ENCODE data around the gene FSTL4. TPM values are rescaled to one million over a fixed set of nuclear protein-coding genes. Genes with fewer than 3 reads are reported as not detected.

Gene FSTL4
- total RNA-seq, 4 donors from 2014 or later = 0.27 to 1.6 (median 0.35) TPM; not detected in 1

- Histone ChIP-seq H3K36me3 (no peaks in the 10 kb centered on the region), H3K9me3 (peaks cover 0 to 6% (median 3%) of the 10 kb centered on the region in 4 donors), H3K4me3 (no peak overlapping the region), H3K27me3 (no peaks in the 10 kb centered on the region), H3K4me1 (no peaks in the 10 kb centered on the region), H3K27ac (no peak overlapping the region)
- TF ChIP-seq CTCF (IDR thresholded peaks at IDR 0.05) (no peak), POLR2A (IDR thresholded peaks at IDR 0.05) (no peak)
- DNase-seq = no peak
Observed at GRCh38 chr5:133377736-133378135, 234.6 kb downstream of the FSTL4 start.

- peak in 1 of 3 donors; percentile 2 for DNase-seq
- H3K4me3 ChIP-seq = no peak overlapping the region
- H3K9me3 ChIP-seq = peaks cover 0 to 6% (median 3%) of the 10 kb centered on the region in 4 donors
- H3K36me3 ChIP-seq = no peaks in the 10 kb centered on the region
- H3K4me1 ChIP-seq = no peaks in the 10 kb centered on the region
- H3K27ac ChIP-seq = no peak overlapping the region
- no peak for TF ChIP-seq CTCF (IDR thresholded peaks at IDR 0.05)
- no peaks in the 10 kb centered on the region for H3K27me3 ChIP-seq
Observed at GRCh38 chr5:133376986-133377385, 235.4 kb downstream of the FSTL4 start.

GRCh38 chr5:133373121-133373870 lies 239.0 kb downstream of the FSTL4 start:
- peaks cover 0 to 6% (median 3%) of the 10 kb centered on the region in 4 donors for H3K9me3 ChIP-seq
- H3K27ac ChIP-seq = no peak overlapping the region
- no peaks in the 10 kb centered on the region for H3K4me1 ChIP-seq
- TF ChIP-seq POLR2A (IDR thresholded peaks at IDR 0.05) = no peak
- no peak for TF ChIP-seq CTCF (IDR thresholded peaks at IDR 0.05)
- no peaks in the 10 kb centered on the region for H3K36me3 ChIP-seq
- no peaks in the 10 kb centered on the region for H3K27me3 ChIP-seq
- DNase-seq = no peak
- no peak overlapping the region for H3K4me3 ChIP-seq

GRCh38 chr5:133372293-133372937 lies 239.9 kb downstream of the FSTL4 start:
- Histone ChIP-seq H3K9me3 (peaks cover 0 to 6% (median 1%) of the 10 kb centered on the region in 4 donors), H3K4me1 (no peaks in the 10 kb centered on the region), H3K27me3 (no peaks in the 10 kb centered on the region), H3K36me3 (no peaks in the 10 kb centered on the region), H3K4me3 (no peak overlapping the region), H3K27ac (no peak overlapping the region)
- TF ChIP-seq CTCF (IDR thresholded peaks at IDR 0.05) (no peak), POLR2A (IDR thresholded peaks at IDR 0.05) (no peak)
- no peak for DNase-seq

- DNase-seq = no peak
- TF ChIP-seq CTCF (IDR thresholded peaks at IDR 0.05) (no peak), POLR2A (IDR thresholded peaks at IDR 0.05) (no peak)
- no peaks in the 10 kb centered on the region for H3K9me3 ChIP-seq
Observed at GRCh38 chr5:133371371-133372155, 240.8 kb downstream of the FSTL4 start.

More at GRCh38 chr5:133371371-133372155, 240.8 kb downstream of the FSTL4 start:
- no peak overlapping the region for H3K4me3 ChIP-seq
- no peaks in the 10 kb centered on the region for H3K27me3 ChIP-seq
- H3K27ac ChIP-seq = no peak overlapping the region
- H3K36me3 ChIP-seq = no peaks in the 10 kb centered on the region
- H3K4me1 ChIP-seq = no peaks in the 10 kb centered on the region

Data from Peyer's patch (tissue), 4 donors.